Measurements from ENCODE around the gene CLEC16A. TPM values are rescaled to one million over a fixed set of nuclear protein-coding genes. Genes with fewer than 3 reads are reported as not detected.

The CLEC16A gene
- total and polyA plus RNA-seq, 9 of the 15 experiments (the other 6 are each of a cell fraction or from before 2014, with no cell fraction given) = 1.00 to 22.3 (median 10.0) TPM

- no peak for TF ChIP-seq ZBTB34 (CRISPR knock-in tag; IDR thresholded peaks at IDR 0.05)
- no peak for TF ChIP-seq NR4A1 (CRISPR knock-in tag; IDR thresholded peaks at IDR 0.05)
- no peak for TF ChIP-seq NR4A1 (tag; IDR thresholded peaks at IDR 0.05)
- TF ChIP-seq ZNF766 (CRISPR knock-in tag; conservative IDR thresholded peaks at IDR 0.05) = no peak
- TF ChIP-seq, protein P1, sequence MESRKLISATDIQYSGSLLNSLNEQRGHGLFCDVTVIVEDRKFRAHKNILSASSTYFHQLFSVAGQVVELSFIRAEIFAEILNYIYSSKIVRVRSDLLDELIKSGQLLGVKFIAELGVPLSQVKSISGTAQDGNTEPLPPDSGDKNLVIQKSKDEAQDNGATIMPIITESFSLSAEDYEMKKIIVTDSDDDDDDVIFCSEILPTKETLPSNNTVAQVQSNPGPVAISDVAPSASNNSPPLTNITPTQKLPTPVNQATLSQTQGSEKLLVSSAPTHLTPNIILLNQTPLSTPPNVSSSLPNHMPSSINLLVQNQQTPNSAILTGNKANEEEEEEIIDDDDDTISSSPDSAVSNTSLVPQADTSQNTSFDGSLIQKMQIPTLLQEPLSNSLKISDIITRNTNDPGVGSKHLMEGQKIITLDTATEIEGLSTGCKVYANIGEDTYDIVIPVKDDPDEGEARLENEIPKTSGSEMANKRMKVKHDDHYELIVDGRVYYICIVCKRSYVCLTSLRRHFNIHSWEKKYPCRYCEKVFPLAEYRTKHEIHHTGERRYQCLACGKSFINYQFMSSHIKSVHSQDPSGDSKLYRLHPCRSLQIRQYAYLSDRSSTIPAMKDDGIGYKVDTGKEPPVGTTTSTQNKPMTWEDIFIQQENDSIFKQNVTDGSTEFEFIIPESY (CRISPR knock-in tag; IDR thresholded peaks at IDR 0.05) = no peak
- no peak for TF ChIP-seq ZNF124 (CRISPR knock-in tag; IDR thresholded peaks at IDR 0.05)
- no peak for TF ChIP-seq ZNF699 (CRISPR knock-in tag; IDR thresholded peaks at IDR 0.05; ENCODE audit: insufficient replicate concordance)
- no peak for TF ChIP-seq TAF1 (IDR thresholded peaks at IDR 0.05; ENCODE audit: control insufficient read depth, extremely low read depth, insufficient read depth, low read length, severe bottlenecking)
- TF ChIP-seq BCOR (IDR thresholded peaks at IDR 0.05) = no peak
- TF ChIP-seq ARHGAP35 (IDR thresholded peaks at IDR 0.05; ENCODE audit: partially characterized antibody) = no peak
- no peak for TF ChIP-seq ZNF586 (CRISPR knock-in tag; conservative IDR thresholded peaks at IDR 0.05)
- no peak for TF ChIP-seq ZBTB40 (IDR thresholded peaks at IDR 0.05)
- no peak for TF ChIP-seq ZBTB40 (CRISPR knock-in tag; IDR thresholded peaks at IDR 0.05)
- no peak for TF ChIP-seq HDGF (IDR thresholded peaks at IDR 0.05)
- TF ChIP-seq RBM39 (optimal IDR thresholded peaks at IDR 0.05; ENCODE audit: low read depth, low read length) = no peak
- peak; percentile 41; the same call in 1 of the 2 replicates for TF ChIP-seq CTBP1 (IDR thresholded peaks at IDR 0.05; ENCODE audit: borderline replicate concordance)
These were observed 19.9 kb downstream of the CLEC16A start (continued) for GRCh38 chr16:10964039-10964890.

All from K562 (cell line).